Breast epithelium (tissue), 3 donors: ENCODE measurements around the gene IL1RAP.

Experiments used
- POLR2A ChIP-seq: fragments of 450-650 bp; IDR thresholded peaks from one replicate; pipeline ENCODE4 v1.6.1; 2016; ENCODE audit warnings: antibody characterized with exemption, mild to moderate bottlenecking, moderate library complexity
- TF ChIP-seq, protein P1 (sequence below), 3 donors: fragments of 450-650 bp; IDR thresholded peaks; one replicate each; pipeline ENCODE4 v1.5.1; 2016 to 2017; ENCODE audit warnings: antibody characterized with exemption in 3 of 3, mild to moderate bottlenecking in 3 of 3, moderate library complexity in 3 of 3

DNA sequence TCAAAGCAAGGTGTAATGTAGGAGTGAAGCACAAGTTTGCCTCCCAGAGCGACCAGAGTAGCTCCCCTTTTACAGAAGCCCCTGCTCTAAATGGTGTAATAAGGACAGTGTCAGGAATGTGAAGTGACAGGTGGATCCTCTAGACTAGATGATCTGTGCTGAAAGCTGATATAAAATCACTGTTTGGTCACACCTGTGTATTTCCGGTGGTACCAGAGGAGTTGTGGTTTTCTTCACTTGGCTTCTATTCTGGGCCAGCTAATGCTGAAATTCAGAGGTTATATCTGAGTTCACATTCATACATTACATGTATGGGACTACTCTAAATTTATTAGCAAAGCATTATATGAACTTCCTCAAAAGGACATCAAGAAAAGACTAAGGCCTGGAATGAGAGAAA, 117.4 kb downstream of the IL1RAP start:
- TF ChIP-seq, protein P1, sequence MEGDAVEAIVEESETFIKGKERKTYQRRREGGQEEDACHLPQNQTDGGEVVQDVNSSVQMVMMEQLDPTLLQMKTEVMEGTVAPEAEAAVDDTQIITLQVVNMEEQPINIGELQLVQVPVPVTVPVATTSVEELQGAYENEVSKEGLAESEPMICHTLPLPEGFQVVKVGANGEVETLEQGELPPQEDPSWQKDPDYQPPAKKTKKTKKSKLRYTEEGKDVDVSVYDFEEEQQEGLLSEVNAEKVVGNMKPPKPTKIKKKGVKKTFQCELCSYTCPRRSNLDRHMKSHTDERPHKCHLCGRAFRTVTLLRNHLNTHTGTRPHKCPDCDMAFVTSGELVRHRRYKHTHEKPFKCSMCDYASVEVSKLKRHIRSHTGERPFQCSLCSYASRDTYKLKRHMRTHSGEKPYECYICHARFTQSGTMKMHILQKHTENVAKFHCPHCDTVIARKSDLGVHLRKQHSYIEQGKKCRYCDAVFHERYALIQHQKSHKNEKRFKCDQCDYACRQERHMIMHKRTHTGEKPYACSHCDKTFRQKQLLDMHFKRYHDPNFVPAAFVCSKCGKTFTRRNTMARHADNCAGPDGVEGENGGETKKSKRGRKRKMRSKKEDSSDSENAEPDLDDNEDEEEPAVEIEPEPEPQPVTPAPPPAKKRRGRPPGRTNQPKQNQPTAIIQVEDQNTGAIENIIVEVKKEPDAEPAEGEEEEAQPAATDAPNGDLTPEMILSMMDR (IDR thresholded peaks at IDR 0.05): no peak
- TF ChIP-seq POLR2A: no peak
